ENCODE results near the gene TMA16.

Gene TMA16

DNA sequence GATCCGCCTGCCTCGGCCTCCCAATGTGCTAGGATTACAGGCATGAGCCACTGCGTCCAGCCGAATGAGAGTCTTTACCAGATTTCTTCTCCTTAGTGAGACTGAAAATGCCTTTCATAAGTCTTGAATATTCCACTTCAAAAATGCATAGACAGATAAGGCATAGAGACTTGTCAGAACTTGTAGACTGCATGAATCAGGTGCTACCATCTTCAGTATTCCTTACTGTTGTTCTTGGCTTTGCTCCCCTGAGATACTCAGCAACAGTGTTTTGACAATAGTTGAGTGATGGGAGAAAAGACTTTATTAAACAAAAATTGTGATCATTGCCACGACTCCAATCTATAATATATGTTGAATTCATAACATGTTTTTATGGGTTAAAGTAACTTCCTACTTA lies 31.9 kb upstream of the TMA16 start:
- Histone ChIP-seq H3K4me2 (ENCODE audit: low read length) (no peak overlapping the region), H4K20me1 (ENCODE audit: control insufficient read depth, insufficient read depth, low read depth, low read length) (no peaks in the 10 kb centered on the region)
- TF ChIP-seq, protein P1, sequence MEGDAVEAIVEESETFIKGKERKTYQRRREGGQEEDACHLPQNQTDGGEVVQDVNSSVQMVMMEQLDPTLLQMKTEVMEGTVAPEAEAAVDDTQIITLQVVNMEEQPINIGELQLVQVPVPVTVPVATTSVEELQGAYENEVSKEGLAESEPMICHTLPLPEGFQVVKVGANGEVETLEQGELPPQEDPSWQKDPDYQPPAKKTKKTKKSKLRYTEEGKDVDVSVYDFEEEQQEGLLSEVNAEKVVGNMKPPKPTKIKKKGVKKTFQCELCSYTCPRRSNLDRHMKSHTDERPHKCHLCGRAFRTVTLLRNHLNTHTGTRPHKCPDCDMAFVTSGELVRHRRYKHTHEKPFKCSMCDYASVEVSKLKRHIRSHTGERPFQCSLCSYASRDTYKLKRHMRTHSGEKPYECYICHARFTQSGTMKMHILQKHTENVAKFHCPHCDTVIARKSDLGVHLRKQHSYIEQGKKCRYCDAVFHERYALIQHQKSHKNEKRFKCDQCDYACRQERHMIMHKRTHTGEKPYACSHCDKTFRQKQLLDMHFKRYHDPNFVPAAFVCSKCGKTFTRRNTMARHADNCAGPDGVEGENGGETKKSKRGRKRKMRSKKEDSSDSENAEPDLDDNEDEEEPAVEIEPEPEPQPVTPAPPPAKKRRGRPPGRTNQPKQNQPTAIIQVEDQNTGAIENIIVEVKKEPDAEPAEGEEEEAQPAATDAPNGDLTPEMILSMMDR (IDR thresholded peaks at IDR 0.05; ENCODE audit: low read depth, low read length, poor library complexity, severe bottlenecking), result no peak
- no peak for TF ChIP-seq EZH2phosphoT487 (IDR thresholded peaks at IDR 0.05; ENCODE audit: borderline replicate concordance, low read length)

DNA sequence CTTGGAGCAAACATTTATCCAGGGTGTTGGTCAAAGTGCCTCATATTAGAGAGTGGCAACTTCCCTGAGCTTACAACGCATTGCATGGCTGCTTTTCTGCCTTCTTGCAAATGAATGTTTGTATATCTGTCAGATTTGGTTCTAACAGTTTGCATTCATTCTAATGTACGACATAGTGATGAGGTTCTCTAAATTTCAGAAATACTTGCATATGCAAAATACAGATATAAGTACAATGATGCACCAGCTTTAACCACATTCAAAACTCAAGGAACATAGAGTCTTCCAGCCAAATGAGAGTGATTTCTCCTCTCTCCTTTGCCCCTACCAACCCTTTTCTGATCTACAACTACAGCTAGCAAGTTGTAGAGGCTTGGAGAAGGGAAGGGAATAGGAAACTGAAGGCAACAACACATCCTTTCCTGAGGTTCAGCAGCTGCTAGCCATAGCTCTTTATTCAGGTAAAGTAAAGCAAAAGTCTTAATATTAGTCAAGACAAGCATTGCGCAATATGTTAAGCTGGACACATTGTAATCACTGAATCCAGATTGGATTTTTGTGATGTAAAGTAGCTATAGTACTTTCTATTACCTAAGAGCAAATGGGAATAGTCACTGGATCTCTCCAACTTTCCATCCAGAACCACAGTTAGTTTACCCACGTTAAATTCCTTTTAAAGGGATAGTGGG lies 27.3 kb upstream of the TMA16 start:
- Histone ChIP-seq H3K4me1 (ENCODE audit: control insufficient read depth, low read length) (no peaks in the 10 kb centered on the region), H3F3A (ENCODE audit: control insufficient read depth, insufficient read depth) (no peaks in the 10 kb centered on the region), H3K4me3 (ENCODE audit: low read length) (no peak overlapping the region), H4K20me1 (ENCODE audit: control insufficient read depth, insufficient read depth, low read depth, low read length) (no peaks in the 10 kb centered on the region), H3K4me2 (ENCODE audit: low read length) (no peak overlapping the region), H3K27me3 (ENCODE audit: control insufficient read depth, low read length) (peaks cover 15% of the 10 kb centered on the region), H3K27ac (ENCODE audit: low read depth, low read length) (no peak overlapping the region), H3K36me3 (ENCODE audit: control insufficient read depth, low read length) (no peaks in the 10 kb centered on the region), H3K9me2 (replicated peaks; ENCODE audit: control insufficient read depth, low read length) (no peaks in the 10 kb centered on the region), H3K9me3 (ENCODE audit: control insufficient read depth, insufficient read depth, low read length) (no peaks in the 10 kb centered on the region), H3K79me2 (ENCODE audit: control insufficient read depth, low read length) (no peaks in the 10 kb centered on the region)
- TF ChIP-seq EZH2phosphoT487 (IDR thresholded peaks at IDR 0.05; ENCODE audit: borderline replicate concordance, low read length), result no peak
- TF ChIP-seq, protein P1 (IDR thresholded peaks at IDR 0.05; ENCODE audit: low read depth, low read length, poor library complexity, severe bottlenecking), result no peak

More for the DNA sequence above, 31.9 kb upstream of the TMA16 start:
- no peaks in the 10 kb centered on the region for H3F3A ChIP-seq (ENCODE audit: control insufficient read depth, insufficient read depth)
- H3K36me3 ChIP-seq (ENCODE audit: control insufficient read depth, low read length), result no peaks in the 10 kb centered on the region
- no peaks in the 10 kb centered on the region for H3K79me2 ChIP-seq (ENCODE audit: control insufficient read depth, low read length)
- no peaks in the 10 kb centered on the region; the same call in 1 of the 2 replicates for H3K27me3 ChIP-seq (ENCODE audit: control insufficient read depth, low read length)
- H3K4me3 ChIP-seq (ENCODE audit: low read length), result no peak overlapping the region
- H3K4me1 ChIP-seq (ENCODE audit: control insufficient read depth, low read length), result no peaks in the 10 kb centered on the region
- no peaks in the 10 kb centered on the region for H3K9me2 ChIP-seq (replicated peaks; ENCODE audit: control insufficient read depth, low read length)
- no peaks in the 10 kb centered on the region for H3K9me3 ChIP-seq (ENCODE audit: control insufficient read depth, insufficient read depth, low read length)
- no peak overlapping the region for H3K27ac ChIP-seq (ENCODE audit: low read depth, low read length)

DNA sequence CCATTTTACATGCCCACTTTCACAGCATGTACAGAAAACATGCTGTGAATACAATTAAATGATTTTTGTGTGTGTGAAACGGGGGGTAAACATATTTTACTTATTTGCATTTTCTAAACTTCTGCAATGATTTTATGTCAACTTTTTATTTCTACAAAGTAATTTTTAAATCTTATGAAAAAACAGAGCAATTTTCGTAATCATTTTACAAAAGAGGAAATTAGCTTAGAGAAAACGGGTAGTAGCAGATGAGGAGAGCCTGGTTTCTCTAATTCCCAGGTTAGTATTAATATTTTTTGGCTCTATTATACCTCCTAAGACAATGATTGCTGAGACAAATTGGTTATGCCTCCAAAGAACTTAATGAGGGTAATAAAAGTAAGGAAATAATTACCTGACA lies 24.1 kb upstream of the TMA16 start:
- Histone ChIP-seq H3K4me1 (ENCODE audit: control insufficient read depth, low read length) (no peaks in the 10 kb centered on the region), H3F3A (ENCODE audit: control insufficient read depth, insufficient read depth) (no peaks in the 10 kb centered on the region)

More for the DNA sequence above, 24.1 kb upstream of the TMA16 start:
- peaks cover 15% of the 10 kb centered on the region for H3K27me3 ChIP-seq (ENCODE audit: control insufficient read depth, low read length)
- H3K9me2 ChIP-seq (replicated peaks; ENCODE audit: control insufficient read depth, low read length), result no peaks in the 10 kb centered on the region
- TF ChIP-seq, protein P1 (IDR thresholded peaks at IDR 0.05; ENCODE audit: low read depth, low read length, poor library complexity, severe bottlenecking), result no peak
- TF ChIP-seq EZH2phosphoT487 (IDR thresholded peaks at IDR 0.05; ENCODE audit: borderline replicate concordance, low read length), result no peak
- H3K36me3 ChIP-seq (ENCODE audit: control insufficient read depth, low read length), result no peaks in the 10 kb centered on the region
- no peak overlapping the region for H3K27ac ChIP-seq (ENCODE audit: low read depth, low read length)
- no peak overlapping the region for H3K4me3 ChIP-seq (ENCODE audit: low read length)
- H3K79me2 ChIP-seq (ENCODE audit: control insufficient read depth, low read length), result no peaks in the 10 kb centered on the region
- no peaks in the 10 kb centered on the region for H4K20me1 ChIP-seq (ENCODE audit: control insufficient read depth, insufficient read depth, low read depth, low read length)
- no peak overlapping the region for H3K4me2 ChIP-seq (ENCODE audit: low read length)
- H3K9me3 ChIP-seq (ENCODE audit: control insufficient read depth, insufficient read depth, low read length), result no peaks in the 10 kb centered on the region
